ENCODE data around the gene SCUBE3. TPM values are rescaled to one million over a fixed set of nuclear protein-coding genes. Genes with fewer than 3 reads are reported as not detected.
A peak's percentile ranks its signal among the peaks of the same experiment; 100 is the strongest.

The SCUBE3 gene
- total and polyA plus RNA-seq, 9 of the 15 experiments (the other 6 are each of a cell fraction or from before 2014, with no cell fraction given) = 0.01 to 0.11 TPM; not detected in 7

- TF ChIP-seq JUND (IDR thresholded peaks at IDR 0.05; ENCODE audit: borderline replicate concordance, low read depth, low read length) (peak; percentile 42; the same call in 1 of the 2 replicates), JUND (tag; IDR thresholded peaks at IDR 0.05; ENCODE audit: borderline replicate concordance, low read depth, low read length) (no peak; the same call in 2 of the 3 replicates), ZNF518B (CRISPR knock-in tag; IDR thresholded peaks at IDR 0.05) (no peak), ZBTB34 (CRISPR knock-in tag; IDR thresholded peaks at IDR 0.05) (no peak), TEAD1 (CRISPR knock-in tag; IDR thresholded peaks at IDR 0.05) (peak in 1 of 2 experiments; percentile 45; a peak in 1 of 4 replicates), ZFP30 (CRISPR knock-in tag; IDR thresholded peaks at IDR 0.05; ENCODE audit: borderline replicate concordance) (no peak), HMBOX1 (IDR thresholded peaks at IDR 0.05) (no peak), ZBTB1 (CRISPR knock-in tag; IDR thresholded peaks at IDR 0.05; ENCODE audit: borderline replicate concordance, low read depth) (no peak), ZBTB5 (IDR thresholded peaks at IDR 0.05) (no peak), ZNF695 (CRISPR knock-in tag; IDR thresholded peaks at IDR 0.05) (no peak), POU5F1 (IDR thresholded peaks at IDR 0.05; ENCODE audit: borderline replicate concordance, low read depth, low read length, partially characterized antibody) (no peak), TCF7L2 (IDR thresholded peaks at IDR 0.05; ENCODE audit: low read depth, low read length) (no peak), THRB (CRISPR knock-in tag; conservative IDR thresholded peaks at IDR 0.05) (0 out of 2 replicates have a peak, but pooled peaks have one; percentile 21), TAL1 (IDR thresholded peaks at IDR 0.05) (no peak)
Measured at GRCh38 chr6:35240838-35241801, 27.4 kb downstream of the SCUBE3 start (continued).
